Astrocyte of the cerebellum (primary cell): Measurements from ENCODE around the gene CPM.

Source experiments
- DNase-seq: peaks from one replicate; pipeline ENCODE4 v3.0.0-alpha.2; 2011; ENCODE audit warnings: low read depth
- H3K4me3 ChIP-seq: 2 replicates; pipeline ENCODE4 v1.5.1; 2011; ENCODE audit warnings: mild to moderate bottlenecking, low read depth, low read length, moderate library complexity
- CTCF ChIP-seq: IDR thresholded peaks from 2 replicates; pipeline ENCODE4 v1.5.1; 2012; ENCODE audit warnings: low read length, low read depth, moderate library complexity, mild to moderate bottlenecking; ENCODE audit errors: missing control alignments
- in situ Hi-C: cut with HindIII; loops from 2 replicates; pipeline ENCODE4 v1.10.0; 2017; ENCODE audit warnings: low sequenced_read_pairs

CPM gene

GRCh38 chr12:68932128-68932960, 627 bp downstream of the CPM start:
- in situ Hi-C loops: no loop called here
- peak overlapping the region; percentile 47 for H3K4me3 ChIP-seq
- no peak for TF ChIP-seq CTCF
- DNase-seq: no peak

- DNase-seq: no peak
- TF ChIP-seq CTCF: no peak
- no peak overlapping the region for H3K4me3 ChIP-seq
- in situ Hi-C loops: no loop called here
These were observed 2.8 kb downstream of the CPM start for GRCh38 chr12:68930178-68930577.

- no peak for DNase-seq
- no peak for TF ChIP-seq CTCF
- in situ Hi-C loops: no loop called here
- H3K4me3 ChIP-seq: no peak overlapping the region
These were observed 8.4 kb downstream of the CPM start for GRCh38 chr12:68924546-68924945.

GRCh38 chr12:68919581-68920239, 13.3 kb downstream of the CPM start:
- DNase-seq: no peak
- H3K4me3 ChIP-seq: no peak overlapping the region
- no peak for TF ChIP-seq CTCF
- in situ Hi-C loops: no loop called here

- no peak for TF ChIP-seq CTCF
- DNase-seq: no peak
- H3K4me3 ChIP-seq: no peak overlapping the region
- in situ Hi-C loops: no loop called here
These were observed 14.0 kb downstream of the CPM start for GRCh38 chr12:68918960-68919359.

- DNase-seq: peak; percentile 87
- no peak overlapping the region for H3K4me3 ChIP-seq
- in situ Hi-C loops: no loop called here
- no peak for TF ChIP-seq CTCF
These were observed 17.9 kb downstream of the CPM start for GRCh38 chr12:68915055-68915454.
